Fibroblast of villous mesenchyme (primary cell): ENCODE measurements around the gene COX6B2. TPM values are rescaled to one million over a fixed set of nuclear protein-coding genes. Genes with fewer than 3 reads are reported as not detected.

ENCODE experiments used
- DNase-seq: peaks from one replicate; pipeline ENCODE4 v3.0.0-alpha.2; 2010; ENCODE audit warnings: low read depth
- H3K4me3 ChIP-seq: 2 replicates; pipeline ENCODE4 v1.5.1; 2011; ENCODE audit warnings: low read depth, mild to moderate bottlenecking, low read length
- CTCF ChIP-seq: IDR thresholded peaks from 2 replicates; pipeline ENCODE4 v1.5.1; 2012; ENCODE audit warnings: low read depth, mild to moderate bottlenecking, low read length; ENCODE audit not compliant: insufficient read depth
- total RNA-seq: library from RNA; depleted of rRNA; stranded (reverse); fragments of >200 nt; gene quantifications from 2 replicates; pipeline ENCODE4 v1.2.3, GENCODE V29; 2012

The COX6B2 gene
- total RNA-seq, 1 donor, result under 0.01 TPM

- DNase-seq, result no peak
- no peak for TF ChIP-seq CTCF
- H3K4me3 ChIP-seq, result no peak overlapping the region
These were observed 9.3 kb downstream of the COX6B2 start for GRCh38 chr19:55345101-55345817.

- peak; percentile 44 for DNase-seq
- peak; percentile 14 for TF ChIP-seq CTCF
- no peak overlapping the region for H3K4me3 ChIP-seq
These were observed 10.1 kb downstream of the COX6B2 start for GRCh38 chr19:55344444-55344843.

- no peak for DNase-seq
- H3K4me3 ChIP-seq, result peak overlapping the region; percentile 13
- TF ChIP-seq CTCF, result no peak
These were observed 12.7 kb downstream of the COX6B2 start for GRCh38 chr19:55341595-55342531.

GRCh38 chr19:55341171-55341588 lies 13.3 kb downstream of the COX6B2 start:
- no peak for TF ChIP-seq CTCF
- peak; percentile 54 for DNase-seq
- peak overlapping the region; percentile 77 for H3K4me3 ChIP-seq

DNA sequence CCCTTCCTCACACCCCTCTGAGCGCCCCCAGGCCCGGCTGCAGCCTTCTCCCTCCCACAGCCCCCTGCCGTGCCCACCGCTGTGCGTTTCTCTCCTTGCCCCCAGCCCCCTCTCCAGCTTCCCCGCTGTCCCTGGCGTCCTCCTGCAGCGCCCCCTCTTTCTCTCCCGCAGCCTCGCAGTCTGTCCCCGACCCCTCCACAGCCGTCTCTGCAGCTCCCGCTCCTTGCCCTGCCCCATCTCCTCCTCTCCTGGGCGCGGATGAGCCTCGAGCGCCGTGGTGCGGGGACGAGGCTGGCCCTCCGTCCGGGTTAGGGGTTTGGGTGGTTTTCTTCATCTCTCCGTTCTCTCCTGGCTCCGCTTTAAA lies 13.8 kb downstream of the COX6B2 start:
- peak; percentile 22 for TF ChIP-seq CTCF
- peak overlapping the region; percentile 77 for H3K4me3 ChIP-seq
- DNase-seq, result no peak

- peak overlapping the region; percentile 77 for H3K4me3 ChIP-seq
- TF ChIP-seq CTCF, result no peak
- DNase-seq, result no peak
These were observed 14.4 kb downstream of the COX6B2 start for GRCh38 chr19:55339889-55340783.
